ENCODE data around the gene CYTH1.

Gene CYTH1

DNA sequence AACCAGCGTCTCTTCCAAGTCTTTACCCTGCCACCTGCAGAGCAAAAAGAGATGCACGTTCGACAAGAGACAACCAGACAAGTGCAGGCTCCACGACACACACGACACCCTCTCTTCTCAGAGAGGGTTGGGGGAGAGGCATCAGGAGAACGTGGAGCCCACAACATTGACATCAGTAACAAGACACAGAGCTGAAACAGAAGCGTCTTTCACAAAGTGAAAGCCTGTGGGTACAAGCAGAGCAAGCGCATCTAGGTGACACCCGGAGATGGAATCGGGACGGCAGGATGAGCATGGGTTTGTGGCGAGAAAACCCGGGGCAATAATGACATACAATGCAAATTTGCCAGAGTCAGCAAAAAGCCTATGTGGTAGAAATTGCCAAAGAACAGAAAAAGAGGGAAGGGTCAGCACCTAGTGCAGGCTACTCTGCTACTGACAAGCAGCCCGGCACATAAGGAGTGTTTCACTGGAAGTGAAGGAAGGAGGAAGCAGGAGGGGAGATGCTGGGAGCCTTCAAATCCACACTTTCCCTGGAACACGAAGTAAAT, 89.5 kb downstream of the CYTH1 start:
- H3K27ac ChIP-seq (ENCODE audit: poor library complexity, severe bottlenecking): no peak overlapping the region
- DNase-seq (ENCODE audit: low spot score) (no peak), ATAC-seq (ENCODE audit: low read depth) (no peak)
- TF ChIP-seq, protein P1, sequence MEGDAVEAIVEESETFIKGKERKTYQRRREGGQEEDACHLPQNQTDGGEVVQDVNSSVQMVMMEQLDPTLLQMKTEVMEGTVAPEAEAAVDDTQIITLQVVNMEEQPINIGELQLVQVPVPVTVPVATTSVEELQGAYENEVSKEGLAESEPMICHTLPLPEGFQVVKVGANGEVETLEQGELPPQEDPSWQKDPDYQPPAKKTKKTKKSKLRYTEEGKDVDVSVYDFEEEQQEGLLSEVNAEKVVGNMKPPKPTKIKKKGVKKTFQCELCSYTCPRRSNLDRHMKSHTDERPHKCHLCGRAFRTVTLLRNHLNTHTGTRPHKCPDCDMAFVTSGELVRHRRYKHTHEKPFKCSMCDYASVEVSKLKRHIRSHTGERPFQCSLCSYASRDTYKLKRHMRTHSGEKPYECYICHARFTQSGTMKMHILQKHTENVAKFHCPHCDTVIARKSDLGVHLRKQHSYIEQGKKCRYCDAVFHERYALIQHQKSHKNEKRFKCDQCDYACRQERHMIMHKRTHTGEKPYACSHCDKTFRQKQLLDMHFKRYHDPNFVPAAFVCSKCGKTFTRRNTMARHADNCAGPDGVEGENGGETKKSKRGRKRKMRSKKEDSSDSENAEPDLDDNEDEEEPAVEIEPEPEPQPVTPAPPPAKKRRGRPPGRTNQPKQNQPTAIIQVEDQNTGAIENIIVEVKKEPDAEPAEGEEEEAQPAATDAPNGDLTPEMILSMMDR (IDR thresholded peaks at IDR 0.05; ENCODE audit: poor library complexity, severe bottlenecking): no peak
- no peaks in the 10 kb centered on the region for H3K9me3 ChIP-seq (ENCODE audit: severe bottlenecking)
- no peaks in the 10 kb centered on the region for H3K27me3 ChIP-seq (ENCODE audit: insufficient read depth, poor library complexity, severe bottlenecking)
- H3K4me1 ChIP-seq (ENCODE audit: insufficient read depth, poor library complexity, severe bottlenecking): no peaks in the 10 kb centered on the region
- H3K4me3 ChIP-seq (ENCODE audit: severe bottlenecking): no peak overlapping the region
- H3K36me3 ChIP-seq (ENCODE audit: low read depth): peaks cover 80% of the 10 kb centered on the region

DNA sequence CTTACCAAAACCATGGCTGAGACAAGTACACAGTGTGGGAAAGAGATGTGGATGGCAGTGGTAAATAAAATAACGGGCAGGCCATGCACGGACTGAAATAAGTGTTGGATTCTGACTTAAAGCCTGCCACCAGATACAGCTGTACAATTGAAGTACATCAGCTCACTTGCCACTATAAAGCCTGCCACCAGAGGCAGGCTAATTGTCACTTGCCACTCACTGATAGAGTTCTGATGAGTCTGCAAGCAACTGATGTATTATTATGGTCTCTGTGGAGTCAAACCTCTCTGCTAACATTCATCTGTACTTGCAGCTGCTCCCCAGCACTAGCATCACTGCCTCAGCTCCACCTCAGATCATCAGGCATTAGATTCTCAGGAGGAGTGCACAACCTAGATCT, 93.0 kb downstream of the CYTH1 start:
- H3K27me3 ChIP-seq (ENCODE audit: insufficient read depth, poor library complexity, severe bottlenecking): no peaks in the 10 kb centered on the region
- no peak overlapping the region for H3K27ac ChIP-seq (ENCODE audit: poor library complexity, severe bottlenecking)
- no peak overlapping the region for H3K4me3 ChIP-seq (ENCODE audit: severe bottlenecking)
- TF ChIP-seq, protein P1 (IDR thresholded peaks at IDR 0.05; ENCODE audit: poor library complexity, severe bottlenecking): no peak
- H3K36me3 ChIP-seq (ENCODE audit: low read depth): peaks cover 74% of the 10 kb centered on the region
- no peaks in the 10 kb centered on the region for H3K9me3 ChIP-seq (ENCODE audit: severe bottlenecking)
- ATAC-seq (ENCODE audit: low read depth) (no peak), DNase-seq (ENCODE audit: low spot score) (peak; percentile 2)
- H3K4me1 ChIP-seq (ENCODE audit: insufficient read depth, poor library complexity, severe bottlenecking): no peaks in the 10 kb centered on the region

DNA sequence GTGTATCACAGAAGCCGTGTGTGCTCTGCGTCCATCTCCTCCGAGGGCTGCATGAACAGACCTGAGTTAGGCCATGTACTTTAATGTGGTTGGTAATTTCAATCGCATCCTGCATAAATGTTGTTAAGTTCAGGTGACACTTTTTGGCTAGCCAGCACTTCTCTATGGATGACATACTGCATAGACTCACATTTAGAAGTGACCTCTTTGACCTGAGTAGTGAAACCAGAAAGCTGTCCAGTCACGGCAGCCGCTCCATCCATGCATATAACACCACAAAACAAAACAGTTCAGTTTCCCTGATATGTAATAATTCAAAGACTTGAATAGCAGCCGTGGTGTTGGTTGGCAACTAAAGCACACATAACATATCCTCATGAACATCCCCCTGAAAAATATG, 94.1 kb downstream of the CYTH1 start:
- Histone ChIP-seq H3K9me3 (ENCODE audit: severe bottlenecking) (no peaks in the 10 kb centered on the region), H3K4me3 (ENCODE audit: severe bottlenecking) (no peak overlapping the region), H3K4me1 (ENCODE audit: insufficient read depth, poor library complexity, severe bottlenecking) (no peaks in the 10 kb centered on the region), H3K27ac (ENCODE audit: poor library complexity, severe bottlenecking) (no peak overlapping the region), H3K27me3 (ENCODE audit: insufficient read depth, poor library complexity, severe bottlenecking) (no peaks in the 10 kb centered on the region), H3K36me3 (ENCODE audit: low read depth) (peaks cover 71% of the 10 kb centered on the region)
- DNase-seq (ENCODE audit: low spot score): no peak
- no peak for ATAC-seq (ENCODE audit: low read depth)
- TF ChIP-seq, protein P1 (IDR thresholded peaks at IDR 0.05; ENCODE audit: poor library complexity, severe bottlenecking): no peak

DNA sequence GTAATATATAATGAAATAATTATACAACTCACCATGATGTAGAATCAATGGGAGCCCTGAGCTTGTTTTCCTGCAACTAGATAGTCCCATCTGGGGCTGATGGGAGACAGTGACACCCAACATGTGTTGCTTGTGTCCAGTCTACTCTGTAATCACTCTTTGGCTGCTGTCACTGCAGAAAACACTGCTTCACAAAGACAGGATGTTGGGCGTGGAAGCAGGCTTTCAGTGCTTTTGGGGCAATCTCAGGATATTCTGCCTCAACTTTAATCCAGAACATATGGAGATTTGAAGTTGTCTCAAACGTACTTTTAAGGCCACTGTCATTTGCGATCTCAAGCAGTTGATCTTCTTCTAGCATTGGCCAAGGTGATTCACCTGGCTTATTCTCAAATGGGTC, 94.9 kb downstream of the CYTH1 start:
- no peaks in the 10 kb centered on the region for H3K9me3 ChIP-seq (ENCODE audit: severe bottlenecking)

DNA sequence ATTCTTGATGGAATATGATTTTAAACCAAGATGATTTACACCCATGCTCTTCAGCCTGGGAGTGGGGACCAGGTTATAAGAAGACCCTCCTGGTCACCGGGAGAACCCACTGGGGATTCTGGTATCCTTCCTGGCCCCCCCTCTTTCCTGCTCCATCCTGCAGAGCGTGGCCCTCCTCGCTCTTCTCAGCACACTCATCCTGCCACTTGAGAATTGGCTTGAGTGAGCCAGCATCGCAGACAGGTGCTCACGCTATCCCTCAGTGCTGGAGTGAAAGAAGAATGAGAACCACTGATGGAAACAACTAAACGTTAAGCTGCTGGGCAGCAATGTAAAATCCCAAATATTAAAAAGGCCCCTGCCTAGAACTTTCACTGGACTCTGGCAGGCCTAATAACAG, 98.0 kb downstream of the CYTH1 start:
- no peak for DNase-seq (ENCODE audit: low spot score)
- H3K9me3 ChIP-seq (ENCODE audit: severe bottlenecking): no peaks in the 10 kb centered on the region
- peaks cover 60% of the 10 kb centered on the region for H3K36me3 ChIP-seq (ENCODE audit: low read depth)
- no peak overlapping the region for H3K4me3 ChIP-seq (ENCODE audit: severe bottlenecking)
- TF ChIP-seq, protein P1 (IDR thresholded peaks at IDR 0.05; ENCODE audit: poor library complexity, severe bottlenecking): no peak
- ATAC-seq (ENCODE audit: low read depth): no peak
- H3K4me1 ChIP-seq (ENCODE audit: insufficient read depth, poor library complexity, severe bottlenecking): peaks cover 25% of the 10 kb centered on the region
- no peak overlapping the region for H3K27ac ChIP-seq (ENCODE audit: poor library complexity, severe bottlenecking)
- no peaks in the 10 kb centered on the region for H3K27me3 ChIP-seq (ENCODE audit: insufficient read depth, poor library complexity, severe bottlenecking)

More for the DNA sequence above, 94.9 kb downstream of the CYTH1 start:
- no peak overlapping the region for H3K4me3 ChIP-seq (ENCODE audit: severe bottlenecking)
- H3K36me3 ChIP-seq (ENCODE audit: low read depth): peaks cover 62% of the 10 kb centered on the region
- ATAC-seq (ENCODE audit: low read depth): no peak
- TF ChIP-seq, protein P1 (IDR thresholded peaks at IDR 0.05; ENCODE audit: poor library complexity, severe bottlenecking): no peak
- H3K27ac ChIP-seq (ENCODE audit: poor library complexity, severe bottlenecking): no peak overlapping the region
- no peak for DNase-seq (ENCODE audit: low spot score)
- H3K27me3 ChIP-seq (ENCODE audit: insufficient read depth, poor library complexity, severe bottlenecking): no peaks in the 10 kb centered on the region
- H3K4me1 ChIP-seq (ENCODE audit: insufficient read depth, poor library complexity, severe bottlenecking): peaks cover under 1% of the 10 kb centered on the region

All from RWPE2 (cell line).